HepG2 (cell line): ENCODE data around the gene PCIF1. TPM values are rescaled to one million over a fixed set of nuclear protein-coding genes. Genes with fewer than 3 reads are reported as not detected.

ENCODE experiments used
- CHD4 ChIP-seq: fragments of 200-600 bp; sonication (generic); IDR thresholded peaks from 2 replicates; pipeline ENCODE4 v1.7.0; 2017; ENCODE audit warnings: mild to moderate bottlenecking, low read length, borderline replicate concordance
- IKZF5 ChIP-seq: IDR thresholded peaks from 2 replicates; pipeline ENCODE4 v1.6.1; 2018; ENCODE audit warnings: missing genetic modification reagents, mild to moderate bottlenecking, missing compliant biosample characterization
- JUNB ChIP-seq: sonication (generic); formaldehyde crosslinking; IDR thresholded peaks from 2 replicates; pipeline ENCODE4 v1.8.0; 2022; ENCODE audit warnings: missing genetic modification reagents, mild to moderate bottlenecking, borderline replicate concordance
- KAT2B ChIP-seq: fragments of 150-350 bp; IDR thresholded peaks from 2 replicates; pipeline ENCODE4 v1.6.1; 2014; ENCODE audit warnings: low read depth, low read length, borderline replicate concordance
- MTERF4 ChIP-seq: sonication (generic); formaldehyde crosslinking; IDR thresholded peaks from 2 replicates; pipeline ENCODE4 v1.8.0; 2023; ENCODE audit warnings: mild to moderate bottlenecking, missing genetic modification reagents
- PHF5A ChIP-seq: IDR thresholded peaks from one replicate; pipeline ENCODE4 v1.6.1; 2018; ENCODE audit warnings: low read depth, missing genetic modification reagents; ENCODE audit not compliant: unreplicated experiment
- PLSCR1 ChIP-seq: sonication (generic); formaldehyde crosslinking; IDR thresholded peaks from 2 replicates; pipeline ENCODE4 v1.5.0; 2020; ENCODE audit warnings: missing genetic modification reagents, mild to moderate bottlenecking, borderline replicate concordance
- SIX1 ChIP-seq: sonication (generic); formaldehyde crosslinking; IDR thresholded peaks from 2 replicates; pipeline ENCODE4 v1.4.0; 2020; ENCODE audit warnings: missing genetic modification reagents, borderline replicate concordance
- SIX4 ChIP-seq: sonication (generic); formaldehyde crosslinking; IDR thresholded peaks from 2 replicates; pipeline ENCODE4 v1.4.0; 2020; ENCODE audit warnings: missing genetic modification reagents
- SNAPC4 ChIP-seq: sonication (generic); formaldehyde crosslinking; IDR thresholded peaks from 2 replicates; pipeline ENCODE4 v1.4.0; 2020; ENCODE audit warnings: mild to moderate bottlenecking, missing genetic modification reagents
- ZNF142 ChIP-seq: sonication (generic); formaldehyde crosslinking; IDR thresholded peaks from 2 replicates; pipeline ENCODE4 v1.4.0; 2020; ENCODE audit warnings: missing genetic modification reagents
- ZNF234 ChIP-seq: sonication (generic); formaldehyde crosslinking; conservative IDR thresholded peaks from 2 replicates; pipeline ENCODE4 v1.5.1; 2020; ENCODE audit warnings: mild to moderate bottlenecking, missing genetic modification reagents
- polyA plus RNA-seq, 8 experiments: library from polyadenylated mRNA; depleted of rRNA in 3 of 8; stranded (reverse) in 7 of 8; unstranded in 1 of 8; fragments of >200 nt; fragmentation: Illumina TruSeq in 4 of 8; extraction: Trizol in 4 of 8; gene quantifications; 2 replicates each; pipeline versions ENCODE4 v1.2.1 to v1.2.3, GENCODE V29; 2011 to 2016; ENCODE audit warnings: low read depth in 4 of 8, missing spikeins in 1 of 8, mixed read lengths in 1 of 8; ENCODE audit not compliant: insufficient read depth in 1 of 8
- total RNA-seq, 5 experiments: library from RNA; depleted of rRNA; stranded (reverse); fragments of >200 nt; fragmentation: Illumina TruSeq; extraction: Trizol; gene quantifications; 2 replicates each; pipeline ENCODE4 v1.2.3, GENCODE V29; 2016; ENCODE audit warnings: low read depth in 1 of 5

The PCIF1 gene
- total and polyA plus RNA-seq, 2 of the 13 experiments (the other 11 are each of a cell fraction or from before 2014, with no cell fraction given), result 20.9 to 24.4 TPM

GRCh38 chr20:45911486-45912343 is 22.8 kb upstream of the PCIF1 start, which contains the start of gene PLTP (continued):
- TF ChIP-seq SIX1 (CRISPR knock-in tag) (no peak), CHD4 (no peak), SNAPC4 (no peak), IKZF5 (no peak), SIX4 (no peak), PLSCR1 (CRISPR knock-in tag) (no peak), KAT2B (no peak), MTERF4 (no peak), ZNF142 (CRISPR knock-in tag) (0 out of 2 replicates have a peak, but pooled peaks have one; percentile 57), PHF5A (CRISPR knock-in tag) (no peak), ZNF234 (no peak), JUNB (CRISPR knock-in tag) (no peak)
